ENCODE results near the gene UBE2Q1.

DNA sequence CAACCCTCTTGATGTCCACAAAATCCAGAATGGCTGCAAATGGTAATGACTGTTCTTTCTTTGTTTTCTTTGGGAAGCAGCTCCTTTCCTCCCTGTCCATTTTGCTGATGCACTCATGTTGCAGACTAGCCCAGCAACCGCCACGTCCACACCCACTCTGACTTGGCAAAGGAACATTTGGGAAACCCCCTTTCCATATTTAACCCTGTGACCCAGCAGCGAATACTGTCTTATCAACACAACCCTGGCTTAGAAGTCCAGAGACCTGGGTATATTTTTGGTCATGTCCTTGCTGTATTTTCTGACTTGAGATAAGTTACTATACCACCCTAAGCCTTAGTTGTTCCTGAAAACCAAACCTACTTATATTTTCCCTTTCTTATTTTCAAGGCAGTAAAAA, 38.1 kb downstream of the UBE2Q1 start:
- TF ChIP-seq CTCF (IDR thresholded peaks at IDR 0.05; ENCODE audit: insufficient read depth, low read length) (no peak), POLR2AphosphoS5 (IDR thresholded peaks at IDR 0.05; ENCODE audit: low read depth) (no peak)
- TF ChIP-seq, protein P1, sequence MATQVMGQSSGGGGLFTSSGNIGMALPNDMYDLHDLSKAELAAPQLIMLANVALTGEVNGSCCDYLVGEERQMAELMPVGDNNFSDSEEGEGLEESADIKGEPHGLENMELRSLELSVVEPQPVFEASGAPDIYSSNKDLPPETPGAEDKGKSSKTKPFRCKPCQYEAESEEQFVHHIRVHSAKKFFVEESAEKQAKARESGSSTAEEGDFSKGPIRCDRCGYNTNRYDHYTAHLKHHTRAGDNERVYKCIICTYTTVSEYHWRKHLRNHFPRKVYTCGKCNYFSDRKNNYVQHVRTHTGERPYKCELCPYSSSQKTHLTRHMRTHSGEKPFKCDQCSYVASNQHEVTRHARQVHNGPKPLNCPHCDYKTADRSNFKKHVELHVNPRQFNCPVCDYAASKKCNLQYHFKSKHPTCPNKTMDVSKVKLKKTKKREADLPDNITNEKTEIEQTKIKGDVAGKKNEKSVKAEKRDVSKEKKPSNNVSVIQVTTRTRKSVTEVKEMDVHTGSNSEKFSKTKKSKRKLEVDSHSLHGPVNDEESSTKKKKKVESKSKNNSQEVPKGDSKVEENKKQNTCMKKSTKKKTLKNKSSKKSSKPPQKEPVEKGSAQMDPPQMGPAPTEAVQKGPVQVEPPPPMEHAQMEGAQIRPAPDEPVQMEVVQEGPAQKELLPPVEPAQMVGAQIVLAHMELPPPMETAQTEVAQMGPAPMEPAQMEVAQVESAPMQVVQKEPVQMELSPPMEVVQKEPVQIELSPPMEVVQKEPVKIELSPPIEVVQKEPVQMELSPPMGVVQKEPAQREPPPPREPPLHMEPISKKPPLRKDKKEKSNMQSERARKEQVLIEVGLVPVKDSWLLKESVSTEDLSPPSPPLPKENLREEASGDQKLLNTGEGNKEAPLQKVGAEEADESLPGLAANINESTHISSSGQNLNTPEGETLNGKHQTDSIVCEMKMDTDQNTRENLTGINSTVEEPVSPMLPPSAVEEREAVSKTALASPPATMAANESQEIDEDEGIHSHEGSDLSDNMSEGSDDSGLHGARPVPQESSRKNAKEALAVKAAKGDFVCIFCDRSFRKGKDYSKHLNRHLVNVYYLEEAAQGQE (IDR thresholded peaks at IDR 0.05; ENCODE audit: insufficient replicate concordance, low read depth): no peak
